ENCODE measurements around the gene LRRC52.

DNA sequence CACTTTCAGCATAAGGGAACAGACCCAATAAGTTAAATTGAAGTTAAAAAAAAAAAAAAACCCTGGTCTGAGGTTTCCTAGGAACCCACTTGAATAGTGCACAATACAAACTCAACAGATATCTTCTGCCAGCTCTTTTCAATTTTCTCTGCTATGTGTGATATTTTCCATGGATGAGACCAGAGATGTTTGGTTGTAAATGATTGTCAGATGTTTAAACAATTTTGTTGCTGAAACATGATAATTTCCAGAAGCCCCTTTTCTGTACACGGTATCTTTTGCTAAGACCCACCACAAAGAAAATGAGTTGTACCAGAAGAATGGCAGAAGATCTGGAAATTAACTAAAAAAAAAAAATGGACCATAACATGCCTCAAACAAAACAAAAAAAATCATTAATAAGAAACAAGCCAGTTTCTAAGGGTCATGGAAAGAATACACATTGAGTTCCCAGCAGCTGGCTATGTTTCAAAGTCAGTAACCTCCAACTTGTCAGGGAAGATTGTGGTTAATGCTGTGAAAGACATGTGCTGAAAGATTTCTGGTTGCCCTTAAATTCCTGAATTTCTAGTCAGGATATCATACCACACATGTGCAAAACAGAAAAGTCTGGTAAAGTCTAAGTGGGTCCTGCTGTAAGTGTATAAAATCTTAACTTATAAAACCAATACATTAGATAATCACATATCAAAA is 51.6 kb downstream of the LRRC52 start:
- no peak for TF ChIP-seq EZH2phosphoT487 (conservative IDR thresholded peaks at IDR 0.05; ENCODE audit: low read length)
- TF ChIP-seq, protein P1, sequence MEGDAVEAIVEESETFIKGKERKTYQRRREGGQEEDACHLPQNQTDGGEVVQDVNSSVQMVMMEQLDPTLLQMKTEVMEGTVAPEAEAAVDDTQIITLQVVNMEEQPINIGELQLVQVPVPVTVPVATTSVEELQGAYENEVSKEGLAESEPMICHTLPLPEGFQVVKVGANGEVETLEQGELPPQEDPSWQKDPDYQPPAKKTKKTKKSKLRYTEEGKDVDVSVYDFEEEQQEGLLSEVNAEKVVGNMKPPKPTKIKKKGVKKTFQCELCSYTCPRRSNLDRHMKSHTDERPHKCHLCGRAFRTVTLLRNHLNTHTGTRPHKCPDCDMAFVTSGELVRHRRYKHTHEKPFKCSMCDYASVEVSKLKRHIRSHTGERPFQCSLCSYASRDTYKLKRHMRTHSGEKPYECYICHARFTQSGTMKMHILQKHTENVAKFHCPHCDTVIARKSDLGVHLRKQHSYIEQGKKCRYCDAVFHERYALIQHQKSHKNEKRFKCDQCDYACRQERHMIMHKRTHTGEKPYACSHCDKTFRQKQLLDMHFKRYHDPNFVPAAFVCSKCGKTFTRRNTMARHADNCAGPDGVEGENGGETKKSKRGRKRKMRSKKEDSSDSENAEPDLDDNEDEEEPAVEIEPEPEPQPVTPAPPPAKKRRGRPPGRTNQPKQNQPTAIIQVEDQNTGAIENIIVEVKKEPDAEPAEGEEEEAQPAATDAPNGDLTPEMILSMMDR (IDR thresholded peaks at IDR 0.05; ENCODE audit: insufficient read depth, low read length, poor library complexity, severe bottlenecking), result no peak
